HepG2 (cell line): ENCODE measurements around the gene TNFSF18.

ENCODE experiments used
- CTCF ChIP-seq: sonication (generic); formaldehyde crosslinking; IDR thresholded peaks from 2 replicates; pipeline ENCODE4 v1.5.0; 2020; ENCODE audit warnings: mild to moderate bottlenecking, missing genetic modification reagents, moderate library complexity
- HCFC1 ChIP-seq: fragments of 150-350 bp; IDR thresholded peaks from 2 replicates; pipeline ENCODE4 v1.6.1; 2014; ENCODE audit warnings: low read depth, low read length
- KDM6A ChIP-seq: IDR thresholded peaks from 2 replicates; pipeline ENCODE4 v1.6.1; 2016; ENCODE audit warnings: low read depth
- POLR2A ChIP-seq, 2 experiments: IDR thresholded peaks; 2 replicates each; pipeline ENCODE4 v1.6.1; 2011; ENCODE audit warnings: low read depth in 2 of 2, low read length in 2 of 2, mild to moderate bottlenecking in 1 of 2, moderate library complexity in 1 of 2; ENCODE audit not compliant: insufficient read depth in 1 of 2
- POLR2AphosphoS5 ChIP-seq: IDR thresholded peaks from 2 replicates; pipeline ENCODE4 v1.6.1; 2012; ENCODE audit warnings: low read depth, low read length
- UBTF ChIP-seq: sonication (generic); formaldehyde crosslinking; IDR thresholded peaks from 2 replicates; pipeline ENCODE4 v1.4.0; 2020; ENCODE audit warnings: mild to moderate bottlenecking, missing genetic modification reagents

- TF ChIP-seq POLR2A (IDR thresholded peaks at IDR 0.05; ENCODE audit: insufficient read depth in 1 of 2, low read depth in 2 of 2, low read length in 2 of 2) (no peak), POLR2AphosphoS5 (no peak), KDM6A (CRISPR knock-in tag) (no peak), CTCF (CRISPR knock-in tag) (no peak), HCFC1 (no peak), UBTF (CRISPR knock-in tag) (no peak)
Observed at GRCh38 chr1:173098117-173098516, 47.4 kb upstream of the TNFSF18 start.
